ENCODE data around the gene APOA1. TPM values are rescaled to one million over a fixed set of nuclear protein-coding genes. Genes with fewer than 3 reads are reported as not detected.

APOA1 gene
- total and polyA plus RNA-seq, 2 of the 4 experiments (the other 2 are of a cell fraction), result 0.18 to 0.89 TPM

DNA sequence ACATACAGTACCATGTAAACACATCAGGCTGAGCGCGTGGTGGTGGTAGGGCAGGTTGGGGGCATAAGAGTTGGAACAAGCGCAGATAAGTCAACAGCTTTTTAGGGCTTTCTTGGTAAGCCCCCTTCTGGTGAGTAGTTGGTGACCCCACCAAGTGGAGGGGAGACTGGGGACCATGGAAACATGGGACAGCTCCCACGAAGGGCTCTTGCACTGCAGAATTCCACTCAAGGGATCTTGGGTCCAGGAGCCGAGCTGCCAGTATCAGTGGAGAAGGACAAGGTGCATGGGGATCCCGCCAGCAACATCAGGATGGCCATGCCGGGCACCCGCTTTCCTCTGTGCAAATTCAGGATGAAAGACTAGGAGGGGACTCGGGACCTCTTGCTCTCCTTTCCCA, 6.2 kb upstream of the APOA1 start:
- no peaks in the 10 kb centered on the region for H4K20me1 ChIP-seq (ENCODE audit: insufficient read depth, low read length)
- no peak overlapping the region for H3K9ac ChIP-seq (ENCODE audit: low read depth, low read length)
- no peak overlapping the region for H2BK15ac ChIP-seq (ENCODE audit: low read depth, low read length)
- H3K18ac ChIP-seq (ENCODE audit: low read depth, low read length), result no peak overlapping the region
- no peak overlapping the region for H3K4ac ChIP-seq (ENCODE audit: low read depth, low read length)
- POLR2A ChIA-PET (ENCODE audit: unreplicated experiment), result no interaction called here
- no peak overlapping the region for H2AK5ac ChIP-seq (ENCODE audit: low read depth, low read length)
- H4K5ac ChIP-seq (ENCODE audit: low read depth, low read length), result no peak overlapping the region
- CTCF ChIA-PET, result interaction anchor here (0.6 kb wide), 1 partner anchor 18 kb away, joined by 3 read pairs; no protein-coding TSS in a partner anchor
- no peak overlapping the region for H2BK5ac ChIP-seq (ENCODE audit: low read depth, low read length, poor library complexity, severe bottlenecking)
- H2AK9ac ChIP-seq (replicated peaks; ENCODE audit: low read depth, low read length, poor library complexity), result no peak overlapping the region
- H3K27ac ChIP-seq (ENCODE audit: insufficient read depth, low read length), result no peak overlapping the region
- H4K91ac ChIP-seq (ENCODE audit: insufficient read depth, low read depth, low read length), result no peak overlapping the region
- dilution Hi-C loops (cut with HindIII; ENCODE audit: low sequenced_read_pairs, unreplicated experiment), result no loop called here
- H3K9me3 ChIP-seq (ENCODE audit: control insufficient read depth, insufficient read depth, low read length), result no peaks in the 10 kb centered on the region
- H2AFZ ChIP-seq (replicated peaks; ENCODE audit: low read length, poor library complexity), result no peak overlapping the region
- no peak overlapping the region for H3K23ac ChIP-seq (ENCODE audit: low read depth, low read length)
- no peak overlapping the region for H3K4me3 ChIP-seq (ENCODE audit: insufficient read depth, low read depth, low read length)
- TSS peak; percentile 87 for BruUV-seq (replicated peaks)
- H2BK120ac ChIP-seq (ENCODE audit: low read depth, low read length), result no peak overlapping the region
- no peak overlapping the region for H4K8ac ChIP-seq (ENCODE audit: low read depth in 2 of 2, low read length in 2 of 2)
- no peak overlapping the region for H3K4me2 ChIP-seq (ENCODE audit: low read depth, low read length)
- DNase-seq, result no peak
- H3K56ac ChIP-seq (ENCODE audit: extremely low read depth, insufficient read depth, low read length), result no peak overlapping the region
- H3K36me3 ChIP-seq (ENCODE audit: control insufficient read depth, insufficient read depth, low read length), result peaks cover 36% of the 10 kb centered on the region
- in situ Hi-C loops (cut with MboI; ENCODE audit: low sequenced_read_pairs), result no loop called here
- intact Hi-C loops (cut with micrococcal nuclease), result no loop called here
- peaks cover 4% of the 10 kb centered on the region; the same call in 1 of the 2 replicates for H3K9me1 ChIP-seq (ENCODE audit: insufficient read depth, low read length)
- 100% methylated on average over 4 of the region's 9 CpGs; no CpG with 5 or more reads in 1 of the 2 experiments for WGBS, 2 experiments (ENCODE audit: extremely low coverage in 2 of 2, insufficient read length in 1 of 2)
- no peaks in the 10 kb centered on the region for H3K79me1 ChIP-seq (ENCODE audit: low read depth in 1 of 2, low read length in 2 of 2)
- no peak overlapping the region for H3K14ac ChIP-seq (replicated peaks; ENCODE audit: low read depth, low read length)
- no peak for ATAC-seq (ENCODE audit: low read depth)
- no peaks in the 10 kb centered on the region for H3K4me1 ChIP-seq (ENCODE audit: control insufficient read depth, insufficient read depth, low read length)
- H2BK20ac ChIP-seq (ENCODE audit: low read depth, low read length), result no peak overlapping the region
- TF ChIP-seq CEBPB (IDR thresholded peaks at IDR 0.05; ENCODE audit: low read depth, low read length) (no peak), NFE2L2 (IDR thresholded peaks at IDR 0.05; ENCODE audit: low read depth, low read length) (no peak), RCOR1 (IDR thresholded peaks at IDR 0.05; ENCODE audit: insufficient replicate concordance, low read length) (no peak), MAFK (IDR thresholded peaks at IDR 0.05; ENCODE audit: low read depth, low read length) (no peak), FOS (IDR thresholded peaks at IDR 0.05; ENCODE audit: low read depth, low read length) (no peak), BHLHE40 (IDR thresholded peaks at IDR 0.05; ENCODE audit: low read depth, low read length) (no peak), CHD1 (IDR thresholded peaks at IDR 0.05; ENCODE audit: low read depth, low read length) (no peak), POLR2A (IDR thresholded peaks at IDR 0.05; ENCODE audit: low read depth, low read length) (no peak), MAZ (IDR thresholded peaks at IDR 0.05; ENCODE audit: borderline replicate concordance, low read depth, low read length) (no peak)
- TF ChIP-seq, protein P1, sequence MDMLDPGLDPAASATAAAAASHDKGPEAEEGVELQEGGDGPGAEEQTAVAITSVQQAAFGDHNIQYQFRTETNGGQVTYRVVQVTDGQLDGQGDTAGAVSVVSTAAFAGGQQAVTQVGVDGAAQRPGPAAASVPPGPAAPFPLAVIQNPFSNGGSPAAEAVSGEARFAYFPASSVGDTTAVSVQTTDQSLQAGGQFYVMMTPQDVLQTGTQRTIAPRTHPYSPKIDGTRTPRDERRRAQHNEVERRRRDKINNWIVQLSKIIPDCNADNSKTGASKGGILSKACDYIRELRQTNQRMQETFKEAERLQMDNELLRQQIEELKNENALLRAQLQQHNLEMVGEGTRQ (IDR thresholded peaks at IDR 0.05; ENCODE audit: low read depth, low read length), result no peak
- TF ChIP-seq, protein P2, sequence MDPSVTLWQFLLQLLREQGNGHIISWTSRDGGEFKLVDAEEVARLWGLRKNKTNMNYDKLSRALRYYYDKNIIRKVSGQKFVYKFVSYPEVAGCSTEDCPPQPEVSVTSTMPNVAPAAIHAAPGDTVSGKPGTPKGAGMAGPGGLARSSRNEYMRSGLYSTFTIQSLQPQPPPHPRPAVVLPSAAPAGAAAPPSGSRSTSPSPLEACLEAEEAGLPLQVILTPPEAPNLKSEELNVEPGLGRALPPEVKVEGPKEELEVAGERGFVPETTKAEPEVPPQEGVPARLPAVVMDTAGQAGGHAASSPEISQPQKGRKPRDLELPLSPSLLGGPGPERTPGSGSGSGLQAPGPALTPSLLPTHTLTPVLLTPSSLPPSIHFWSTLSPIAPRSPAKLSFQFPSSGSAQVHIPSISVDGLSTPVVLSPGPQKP (IDR thresholded peaks at IDR 0.05; ENCODE audit: borderline replicate concordance, low read depth, low read length), result no peak
- H3K27me3 ChIP-seq (ENCODE audit: control insufficient read depth, insufficient read depth, low read length), result no peaks in the 10 kb centered on the region

Data from IMR-90 (cell line).